SK-N-SH treated with all-trans-retinoic acid at 6 μM for 48 hours (cell line): ENCODE data around the gene P2RY6.

ENCODE experiments used
- ATAC-seq: fragments of 200-7000 bp; cut with Tn5 transposase; 3 replicates; pipeline ENCODE4 v1.9.1; 2020; ENCODE audit warnings: mild to moderate bottlenecking, moderate library complexity
- BACH2 ChIP-seq: fragments of 250-450 bp; sonication (Bioruptor Pico); IDR thresholded peaks from 2 replicates; pipeline ENCODE4 v1.9.0; 2021; ENCODE audit warnings: mild to moderate bottlenecking, borderline replicate concordance
- CSDC2 ChIP-seq: fragments of 250-450 bp; sonication (Bioruptor Pico); IDR thresholded peaks from 2 replicates; pipeline ENCODE4 v1.5.0; 2020; ENCODE audit warnings: mild to moderate bottlenecking, moderate library complexity
- ESRRG ChIP-seq: fragments of 250-450 bp; sonication (Bioruptor Pico); IDR thresholded peaks from 2 replicates; pipeline ENCODE4 v1.6.1; 2021; ENCODE audit warnings: mild to moderate bottlenecking
- ISL1 ChIP-seq: fragments of 250-450 bp; sonication (Bioruptor Pico); IDR thresholded peaks from 2 replicates; pipeline ENCODE4 v2.1.2; 2022; ENCODE audit warnings: mild to moderate bottlenecking, moderate library complexity
- OSR1 ChIP-seq: fragments of 250-450 bp; sonication (Bioruptor Pico); IDR thresholded peaks from 2 replicates; pipeline ENCODE4 v1.8.0; 2022; ENCODE audit warnings: moderate library complexity, mild to moderate bottlenecking, inconsistent platforms
- POU6F1 ChIP-seq: fragments of 250-450 bp; sonication (Bioruptor Pico); IDR thresholded peaks from 2 replicates; pipeline ENCODE4 v1.8.0; 2021; ENCODE audit warnings: low read depth, mild to moderate bottlenecking, moderate library complexity, borderline replicate concordance
- RARB ChIP-seq: fragments of 250-450 bp; sonication (Bioruptor Pico); IDR thresholded peaks from 2 replicates; pipeline ENCODE4 v1.8.0; 2021; ENCODE audit warnings: mild to moderate bottlenecking, moderate library complexity
- SNAI2 ChIP-seq: fragments of 250-450 bp; sonication (Bioruptor Pico); IDR thresholded peaks from 2 replicates; pipeline ENCODE4 v1.5.0; 2020; ENCODE audit warnings: mild to moderate bottlenecking, moderate library complexity
- TCF4 ChIP-seq: fragments of 250-450 bp; sonication (Bioruptor Pico); IDR thresholded peaks from 2 replicates; pipeline ENCODE4 v1.8.0; 2021; ENCODE audit warnings: mild to moderate bottlenecking, moderate library complexity, borderline replicate concordance
- TOX ChIP-seq: fragments of 250-450 bp; sonication (Bioruptor Pico); IDR thresholded peaks from 2 replicates; pipeline ENCODE4 v1.8.0; 2021; ENCODE audit warnings: mild to moderate bottlenecking, moderate library complexity, borderline replicate concordance
- ZC3H10 ChIP-seq: fragments of 250-450 bp; sonication (Bioruptor Pico); IDR thresholded peaks from 2 replicates; pipeline ENCODE4 v1.5.1; 2021; ENCODE audit warnings: mild to moderate bottlenecking, moderate library complexity
- ZFP3 ChIP-seq: fragments of 250-450 bp; sonication (Bioruptor Pico); IDR thresholded peaks from 2 replicates; pipeline ENCODE4 v1.5.0; 2020; ENCODE audit warnings: mild to moderate bottlenecking, moderate library complexity
- ZFP30 ChIP-seq: fragments of 450-650 bp; formaldehyde crosslinking; IDR thresholded peaks from 2 replicates; pipeline ENCODE4 v1.5.0; 2022; ENCODE audit warnings: mild to moderate bottlenecking, moderate library complexity
- ZNF565 ChIP-seq: fragments of 450-650 bp; formaldehyde crosslinking; conservative IDR thresholded peaks from 2 replicates; pipeline ENCODE4 v1.5.0; 2020; ENCODE audit warnings: low read depth, mild to moderate bottlenecking, moderate library complexity
- ZNF70 ChIP-seq: fragments of 450-650 bp; formaldehyde crosslinking; IDR thresholded peaks from 2 replicates; pipeline ENCODE4 v1.5.0; 2020; ENCODE audit warnings: mild to moderate bottlenecking, moderate library complexity
- ZNF8 ChIP-seq: fragments of 450-650 bp; formaldehyde crosslinking; IDR thresholded peaks from 2 replicates; pipeline ENCODE4 v1.5.0; 2020; ENCODE audit warnings: mild to moderate bottlenecking, moderate library complexity
- TF ChIP-seq, protein P1 (sequence below): fragments of 250-450 bp; sonication (Bioruptor Pico); IDR thresholded peaks from 2 replicates; pipeline ENCODE4 v1.5.0; 2020; ENCODE audit warnings: mild to moderate bottlenecking, moderate library complexity
- TF ChIP-seq, protein P2 (sequence below): fragments of 250-450 bp; sonication (Bioruptor Pico); IDR thresholded peaks from 2 replicates; pipeline ENCODE4 v1.5.1; 2021; ENCODE audit warnings: mild to moderate bottlenecking, moderate library complexity
- TF ChIP-seq, protein P3 (sequence below): fragments of 250-450 bp; sonication (Bioruptor Pico); IDR thresholded peaks from 2 replicates; pipeline ENCODE4 v1.8.0; 2020; ENCODE audit warnings: mild to moderate bottlenecking, moderate library complexity, borderline replicate concordance

The P2RY6 gene

DNA sequence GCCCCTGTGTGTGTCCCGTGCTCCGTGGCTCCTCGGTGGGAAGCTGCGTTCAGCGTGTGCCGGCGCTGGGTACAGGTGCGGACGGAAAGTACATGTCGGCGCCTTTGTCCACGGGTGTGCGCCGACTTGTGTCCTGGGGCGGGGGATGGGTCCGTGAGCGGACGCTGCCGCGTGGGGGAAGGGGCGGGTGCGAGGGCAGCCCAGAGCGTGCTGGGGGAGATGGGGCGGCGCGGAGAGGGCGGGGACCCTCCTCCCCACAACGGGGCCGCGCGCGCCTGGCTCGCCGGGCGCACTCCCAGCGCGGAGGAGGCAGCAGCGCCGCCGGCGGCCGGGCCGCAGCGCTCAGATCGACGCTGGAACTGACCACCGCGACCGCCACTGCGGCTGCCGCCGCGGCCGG is 70.5 kb downstream of the P2RY6 start (continued):
- TF ChIP-seq, protein P1, sequence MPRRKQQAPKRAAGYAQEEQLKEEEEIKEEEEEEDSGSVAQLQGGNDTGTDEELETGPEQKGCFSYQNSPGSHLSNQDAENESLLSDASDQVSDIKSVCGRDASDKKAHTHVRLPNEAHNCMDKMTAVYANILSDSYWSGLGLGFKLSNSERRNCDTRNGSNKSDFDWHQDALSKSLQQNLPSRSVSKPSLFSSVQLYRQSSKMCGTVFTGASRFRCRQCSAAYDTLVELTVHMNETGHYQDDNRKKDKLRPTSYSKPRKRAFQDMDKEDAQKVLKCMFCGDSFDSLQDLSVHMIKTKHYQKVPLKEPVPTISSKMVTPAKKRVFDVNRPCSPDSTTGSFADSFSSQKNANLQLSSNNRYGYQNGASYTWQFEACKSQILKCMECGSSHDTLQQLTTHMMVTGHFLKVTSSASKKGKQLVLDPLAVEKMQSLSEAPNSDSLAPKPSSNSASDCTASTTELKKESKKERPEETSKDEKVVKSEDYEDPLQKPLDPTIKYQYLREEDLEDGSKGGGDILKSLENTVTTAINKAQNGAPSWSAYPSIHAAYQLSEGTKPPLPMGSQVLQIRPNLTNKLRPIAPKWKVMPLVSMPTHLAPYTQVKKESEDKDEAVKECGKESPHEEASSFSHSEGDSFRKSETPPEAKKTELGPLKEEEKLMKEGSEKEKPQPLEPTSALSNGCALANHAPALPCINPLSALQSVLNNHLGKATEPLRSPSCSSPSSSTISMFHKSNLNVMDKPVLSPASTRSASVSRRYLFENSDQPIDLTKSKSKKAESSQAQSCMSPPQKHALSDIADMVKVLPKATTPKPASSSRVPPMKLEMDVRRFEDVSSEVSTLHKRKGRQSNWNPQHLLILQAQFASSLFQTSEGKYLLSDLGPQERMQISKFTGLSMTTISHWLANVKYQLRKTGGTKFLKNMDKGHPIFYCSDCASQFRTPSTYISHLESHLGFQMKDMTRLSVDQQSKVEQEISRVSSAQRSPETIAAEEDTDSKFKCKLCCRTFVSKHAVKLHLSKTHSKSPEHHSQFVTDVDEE (CRISPR knock-in tag), result no peak
- TF ChIP-seq BACH2, result no peak
- TF ChIP-seq ZFP30 (CRISPR knock-in tag), result no peak

GRCh38 chr11:73343076-73343873 is 71.1 kb downstream of the P2RY6 start:
- TF ChIP-seq BACH2 (no peak), ZNF565 (CRISPR knock-in tag) (no peak), ZC3H10 (CRISPR knock-in tag) (no peak), ESRRG (CRISPR knock-in tag) (no peak), ZFP30 (CRISPR knock-in tag) (no peak), ISL1 (CRISPR knock-in tag) (no peak), OSR1 (CRISPR knock-in tag) (no peak), CSDC2 (CRISPR knock-in tag) (no peak), SNAI2 (CRISPR knock-in tag) (no peak), TOX (no peak), RARB (CRISPR knock-in tag) (no peak)
- TF ChIP-seq, protein P2, sequence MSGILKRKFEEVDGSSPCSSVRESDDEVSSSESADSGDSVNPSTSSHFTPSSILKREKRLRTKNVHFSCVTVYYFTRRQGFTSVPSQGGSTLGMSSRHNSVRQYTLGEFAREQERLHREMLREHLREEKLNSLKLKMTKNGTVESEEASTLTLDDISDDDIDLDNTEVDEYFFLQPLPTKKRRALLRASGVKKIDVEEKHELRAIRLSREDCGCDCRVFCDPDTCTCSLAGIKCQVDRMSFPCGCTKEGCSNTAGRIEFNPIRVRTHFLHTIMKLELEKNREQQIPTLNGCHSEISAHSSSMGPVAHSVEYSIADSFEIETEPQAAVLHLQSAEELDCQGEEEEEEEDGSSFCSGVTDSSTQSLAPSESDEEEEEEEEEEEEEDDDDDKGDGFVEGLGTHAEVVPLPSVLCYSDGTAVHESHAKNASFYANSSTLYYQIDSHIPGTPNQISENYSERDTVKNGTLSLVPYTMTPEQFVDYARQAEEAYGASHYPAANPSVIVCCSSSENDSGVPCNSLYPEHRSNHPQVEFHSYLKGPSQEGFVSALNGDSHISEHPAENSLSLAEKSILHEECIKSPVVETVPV (CRISPR knock-in tag), result no peak
- TF ChIP-seq, protein P3, sequence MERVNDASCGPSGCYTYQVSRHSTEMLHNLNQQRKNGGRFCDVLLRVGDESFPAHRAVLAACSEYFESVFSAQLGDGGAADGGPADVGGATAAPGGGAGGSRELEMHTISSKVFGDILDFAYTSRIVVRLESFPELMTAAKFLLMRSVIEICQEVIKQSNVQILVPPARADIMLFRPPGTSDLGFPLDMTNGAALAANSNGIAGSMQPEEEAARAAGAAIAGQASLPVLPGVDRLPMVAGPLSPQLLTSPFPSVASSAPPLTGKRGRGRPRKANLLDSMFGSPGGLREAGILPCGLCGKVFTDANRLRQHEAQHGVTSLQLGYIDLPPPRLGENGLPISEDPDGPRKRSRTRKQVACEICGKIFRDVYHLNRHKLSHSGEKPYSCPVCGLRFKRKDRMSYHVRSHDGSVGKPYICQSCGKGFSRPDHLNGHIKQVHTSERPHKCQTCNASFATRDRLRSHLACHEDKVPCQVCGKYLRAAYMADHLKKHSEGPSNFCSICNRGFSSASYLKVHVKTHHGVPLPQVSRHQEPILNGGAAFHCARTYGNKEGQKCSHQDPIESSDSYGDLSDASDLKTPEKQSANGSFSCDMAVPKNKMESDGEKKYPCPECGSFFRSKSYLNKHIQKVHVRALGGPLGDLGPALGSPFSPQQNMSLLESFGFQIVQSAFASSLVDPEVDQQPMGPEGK (CRISPR knock-in tag), result no peak
- ATAC-seq, result no peak

GRCh38 chr11:73344191-73344607 is 72.1 kb downstream of the P2RY6 start:
- TF ChIP-seq ZFP3 (CRISPR knock-in tag), result no peak
- ATAC-seq, result no peak; the same call in 2 of the 3 replicates

GRCh38 chr11:73345481-73346160 is 73.5 kb downstream of the P2RY6 start:
- TF ChIP-seq RARB (CRISPR knock-in tag) (no peak), POU6F1 (CRISPR knock-in tag) (no peak)
- no peak for ATAC-seq

DNA sequence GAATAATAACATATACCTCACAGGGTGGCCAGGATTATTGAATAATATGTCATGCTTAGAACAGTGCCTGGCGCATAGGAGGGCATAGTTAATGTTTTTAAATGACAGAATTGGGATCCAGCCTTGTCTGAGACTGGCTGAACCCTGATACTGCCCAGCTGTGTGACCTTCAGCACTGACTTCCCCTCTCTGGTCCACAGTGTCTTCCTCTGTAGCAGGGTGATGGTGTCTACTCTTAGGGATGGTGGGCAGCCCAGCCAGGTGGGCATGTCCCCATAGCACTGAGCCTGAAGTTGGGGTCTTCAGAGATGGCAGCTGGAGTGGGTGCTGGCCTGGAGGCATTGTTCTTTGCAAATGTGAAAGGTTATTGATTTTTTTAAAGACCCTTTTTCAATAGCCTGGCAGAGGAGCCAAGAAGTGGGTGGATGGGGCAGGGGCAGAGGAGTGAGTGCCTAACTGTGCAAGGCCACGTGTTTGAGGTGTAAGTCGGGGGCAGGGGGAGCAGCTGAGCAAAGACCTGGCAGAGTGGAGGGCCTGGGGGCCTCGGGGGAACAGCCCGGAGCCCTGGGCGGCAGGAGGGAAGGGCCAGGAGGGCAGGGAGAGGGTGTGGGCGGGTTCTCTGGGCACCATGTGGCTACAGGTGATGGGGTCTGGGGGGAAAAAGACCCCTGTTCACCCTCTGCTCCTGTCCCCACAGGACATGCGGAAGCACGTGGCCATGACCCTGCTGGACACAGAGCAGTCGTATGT is 74.2 kb downstream of the P2RY6 start:
- no peak for TF ChIP-seq ESRRG (CRISPR knock-in tag)
- TF ChIP-seq ZNF8 (CRISPR knock-in tag), result no peak
- TF ChIP-seq, protein P1 (CRISPR knock-in tag), result no peak
- no peak for TF ChIP-seq ZNF70 (CRISPR knock-in tag)
- no peak for TF ChIP-seq RARB (CRISPR knock-in tag)
- TF ChIP-seq, protein P3 (CRISPR knock-in tag), result no peak
- TF ChIP-seq TCF4 (CRISPR knock-in tag), result no peak
- ATAC-seq, result no peak
